SJCRH30 (cell line): ENCODE data around the gene KIF17. TPM values are rescaled to one million over a fixed set of nuclear protein-coding genes. Genes with fewer than 3 reads are reported as not detected.
A peak's percentile ranks its signal among the peaks of the same experiment; 100 is the strongest.

Source experiments
- DNase-seq, 2 experiments: peaks; one replicate each; pipeline ENCODE4 v3.0.0-alpha.2; 2015 to 2020
- H3K27ac ChIP-seq: fragments of 250-450 bp; sonication (Bioruptor Pico); 2 replicates; pipeline ENCODE4 v1.5.1; 2020; ENCODE audit warnings: mild to moderate bottlenecking, moderate library complexity
- H3K27me3 ChIP-seq: fragments of 250-450 bp; sonication (Bioruptor Pico); 2 replicates; pipeline ENCODE4 v1.5.1; 2020; ENCODE audit warnings: mild to moderate bottlenecking, moderate library complexity
- H3K36me3 ChIP-seq: fragments of 250-450 bp; sonication (Bioruptor Pico); 2 replicates; pipeline ENCODE4 v1.5.1; 2020; ENCODE audit warnings: mild to moderate bottlenecking, moderate library complexity
- H3K4me1 ChIP-seq: fragments of 250-450 bp; sonication (Bioruptor Pico); 2 replicates; pipeline ENCODE4 v1.5.1; 2020; ENCODE audit warnings: mild to moderate bottlenecking, moderate library complexity
- H3K4me3 ChIP-seq: fragments of 250-450 bp; sonication (Bioruptor Pico); 2 replicates; pipeline ENCODE4 v1.5.1; 2020; ENCODE audit warnings: mild to moderate bottlenecking, moderate library complexity
- H3K9me3 ChIP-seq: fragments of 250-450 bp; sonication (Bioruptor Pico); replicated peaks from 2 replicates; pipeline ENCODE4 v1.5.1; 2020; ENCODE audit warnings: mild to moderate bottlenecking, moderate library complexity
- total RNA-seq: library from RNA; depleted of rRNA; stranded (reverse); fragments of >200 nt; shearing (Covaris generic); gene quantifications from 2 replicates; pipeline ENCODE4 v1.2.3, GENCODE V29; 2014

The KIF17 gene
- total RNA-seq, 1 experiment from 2014 or later, result 0.06 TPM

GRCh38 chr1:20633190-20634064 is 84.4 kb downstream of the KIF17 start, which contains the start of gene PINK1:
TSS of gene PINK1 (plus strand) at chr1:20633458. CDS start at chr1:20633549, 91 bp downstream.
- DNase-seq, result peak; percentile 79 to 87
- H3K4me3 ChIP-seq, result peak within 1 kb of the TSS; percentile 85
- H3K27me3 ChIP-seq, result no peaks in the 10 kb centered on the region
- peaks cover 22% of the 10 kb centered on the region for H3K4me1 ChIP-seq
- H3K27ac ChIP-seq, result peak within 1 kb of the TSS; percentile 44
- H3K36me3 ChIP-seq, result no peaks in the 10 kb centered on the region
- no peaks in the 10 kb centered on the region; the same call in 1 of the 2 replicates for H3K9me3 ChIP-seq

- H3K27me3 ChIP-seq, result no peaks in the 10 kb centered on the region
- no peak overlapping the region; the same call in 1 of the 2 replicates for H3K4me3 ChIP-seq
- H3K9me3 ChIP-seq, result no peaks in the 10 kb centered on the region; the same call in 1 of the 2 replicates
- H3K36me3 ChIP-seq, result no peaks in the 10 kb centered on the region
- peaks cover 22% of the 10 kb centered on the region for H3K4me1 ChIP-seq
- DNase-seq, result peak; percentile 55 to 68
- H3K27ac ChIP-seq, result peak overlapping the region; percentile 44
Measured at GRCh38 chr1:20632386-20632785, 85.4 kb downstream of the KIF17 start.

- Histone ChIP-seq H3K9me3 (no peaks in the 10 kb centered on the region; the same call in 1 of the 2 replicates), H3K27ac (no peak overlapping the region), H3K4me3 (no peak overlapping the region), H3K36me3 (no peaks in the 10 kb centered on the region), H3K27me3 (no peaks in the 10 kb centered on the region), H3K4me1 (peaks cover 22% of the 10 kb centered on the region)
- DNase-seq, result no peak
Measured at GRCh38 chr1:20630729-20631128, 87.1 kb downstream of the KIF17 start.

- Histone ChIP-seq H3K4me1 (no peaks in the 10 kb centered on the region), H3K27me3 (0 out of 2 replicates have a peak, but pooled peaks cover 3% of the 10 kb centered on the region), H3K4me3 (no peak overlapping the region), H3K9me3 (peaks cover 3% of the 10 kb centered on the region; the same call in 1 of the 2 replicates), H3K27ac (no peak overlapping the region), H3K36me3 (no peaks in the 10 kb centered on the region)
- no peak for DNase-seq
Measured at GRCh38 chr1:20626524-20626923, 91.3 kb downstream of the KIF17 start.

- H3K27me3 ChIP-seq, result peaks cover 3% of the 10 kb centered on the region; the same call in 1 of the 2 replicates
- H3K36me3 ChIP-seq, result no peaks in the 10 kb centered on the region
- no peak overlapping the region for H3K4me3 ChIP-seq
- no peak overlapping the region for H3K27ac ChIP-seq
- DNase-seq, result no peak
- H3K9me3 ChIP-seq, result peaks cover 3% of the 10 kb centered on the region; the same call in 1 of the 2 replicates
- no peaks in the 10 kb centered on the region for H3K4me1 ChIP-seq
Measured at GRCh38 chr1:20626098-20626427, 91.7 kb downstream of the KIF17 start.

- H3K9me3 ChIP-seq, result peaks cover 3% of the 10 kb centered on the region; the same call in 1 of the 2 replicates
- H3K27me3 ChIP-seq, result peaks cover 3% of the 10 kb centered on the region; the same call in 1 of the 2 replicates
- no peak overlapping the region for H3K27ac ChIP-seq
- H3K36me3 ChIP-seq, result no peaks in the 10 kb centered on the region
- H3K4me3 ChIP-seq, result no peak overlapping the region
- DNase-seq, result no peak
- H3K4me1 ChIP-seq, result no peaks in the 10 kb centered on the region
Measured at GRCh38 chr1:20625176-20626097, 92.4 kb downstream of the KIF17 start.

- no peak overlapping the region for H3K27ac ChIP-seq
- H3K36me3 ChIP-seq, result no peaks in the 10 kb centered on the region
- H3K4me1 ChIP-seq, result no peaks in the 10 kb centered on the region
- peaks cover 3% of the 10 kb centered on the region; the same call in 1 of the 2 replicates for H3K27me3 ChIP-seq
- no peak for DNase-seq
- 0 out of 2 replicates have a peak, but pooled peaks cover 3% of the 10 kb centered on the region for H3K9me3 ChIP-seq
- no peak overlapping the region for H3K4me3 ChIP-seq
Measured at GRCh38 chr1:20624709-20625108, 93.1 kb downstream of the KIF17 start.

- H3K36me3 ChIP-seq, result no peaks in the 10 kb centered on the region
- H3K27me3 ChIP-seq, result peaks cover 6% of the 10 kb centered on the region; the same call in 1 of the 2 replicates
- no peak overlapping the region for H3K4me3 ChIP-seq
- no peaks in the 10 kb centered on the region for H3K4me1 ChIP-seq
- no peak overlapping the region for H3K27ac ChIP-seq
- 0 out of 2 replicates have a peak, but pooled peaks cover 3% of the 10 kb centered on the region for H3K9me3 ChIP-seq
- no peak for DNase-seq
Measured at GRCh38 chr1:20621012-20621411, 96.8 kb downstream of the KIF17 start.

GRCh38 chr1:20619999-20620398 is 97.8 kb downstream of the KIF17 start:
- DNase-seq, result no peak
- 0 out of 2 replicates have a peak, but pooled peaks cover 3% of the 10 kb centered on the region for H3K9me3 ChIP-seq

GRCh38 chr1:20618550-20618949 is 99.3 kb downstream of the KIF17 start:
- H3K27ac ChIP-seq, result no peak overlapping the region
- no peak for DNase-seq
- peaks cover 5% of the 10 kb centered on the region for H3K4me1 ChIP-seq
- peaks cover 3% of the 10 kb centered on the region; the same call in 1 of the 2 replicates for H3K27me3 ChIP-seq
- H3K9me3 ChIP-seq, result no peaks in the 10 kb centered on the region
- no peak overlapping the region for H3K4me3 ChIP-seq
- H3K36me3 ChIP-seq, result no peaks in the 10 kb centered on the region

More at GRCh38 chr1:20619999-20620398, 97.8 kb downstream of the KIF17 start:
- Histone ChIP-seq H3K4me1 (no peaks in the 10 kb centered on the region), H3K27ac (no peak overlapping the region), H3K4me3 (no peak overlapping the region), H3K36me3 (no peaks in the 10 kb centered on the region), H3K27me3 (peaks cover 5% of the 10 kb centered on the region; the same call in 1 of the 2 replicates)

- Histone ChIP-seq H3K4me3 (no peak overlapping the region), H3K4me1 (peaks cover 8% of the 10 kb centered on the region), H3K36me3 (no peaks in the 10 kb centered on the region), H3K27me3 (peaks cover 3% of the 10 kb centered on the region; the same call in 1 of the 2 replicates), H3K27ac (no peak overlapping the region), H3K9me3 (no peaks in the 10 kb centered on the region)
- no peak for DNase-seq
Measured at GRCh38 chr1:20616847-20617487, 100.8 kb downstream of the KIF17 start.

- H3K4me3 ChIP-seq, result no peak overlapping the region
- H3K27me3 ChIP-seq, result peaks cover 3% of the 10 kb centered on the region; the same call in 1 of the 2 replicates
- DNase-seq, result no peak
- no peaks in the 10 kb centered on the region for H3K36me3 ChIP-seq
- H3K27ac ChIP-seq, result no peak overlapping the region
- H3K4me1 ChIP-seq, result peaks cover 8% of the 10 kb centered on the region
- no peaks in the 10 kb centered on the region for H3K9me3 ChIP-seq
Measured at GRCh38 chr1:20615946-20616846, 101.6 kb downstream of the KIF17 start.

- Histone ChIP-seq H3K9me3 (no peaks in the 10 kb centered on the region), H3K4me1 (peaks cover 13% of the 10 kb centered on the region), H3K36me3 (no peaks in the 10 kb centered on the region), H3K4me3 (no peak overlapping the region), H3K27me3 (0 out of 2 replicates have a peak, but pooled peaks cover 3% of the 10 kb centered on the region), H3K27ac (no peak overlapping the region)
- DNase-seq, result no peak
Measured at GRCh38 chr1:20614131-20614579, 103.7 kb downstream of the KIF17 start.
